Kidney epithelial cell (primary cell): ENCODE results near the gene DOCK1. TPM values are rescaled to one million over a fixed set of nuclear protein-coding genes. Genes with fewer than 3 reads are reported as not detected.

ENCODE experiments used
- DNase-seq: peaks from one replicate; pipeline ENCODE4 v3.0.0-alpha.2; 2010; ENCODE audit warnings: low read depth
- H3K27me3 ChIP-seq: 2 replicates; pipeline ENCODE4 v1.6.0; 2011; ENCODE audit warnings: low read length; ENCODE audit not compliant: control insufficient read depth, insufficient read depth
- H3K36me3 ChIP-seq: 2 replicates; pipeline ENCODE4 v1.5.1; 2011; ENCODE audit warnings: low read length; ENCODE audit not compliant: control insufficient read depth, insufficient read depth
- H3K4me3 ChIP-seq: 2 replicates; pipeline ENCODE4 v1.5.1; 2011; ENCODE audit warnings: low read depth, mild to moderate bottlenecking, control low read depth, low read length
- CTCF ChIP-seq: IDR thresholded peaks from 2 replicates; pipeline ENCODE4 v1.5.1; 2011; ENCODE audit warnings: mild to moderate bottlenecking, moderate library complexity, low read length, control low read depth, inconsistent platforms; ENCODE audit not compliant: insufficient read depth, poor library complexity, severe bottlenecking
- total RNA-seq: library from RNA; depleted of rRNA; stranded (reverse); fragments of >200 nt; gene quantifications from 2 replicates; pipeline ENCODE4 v1.2.3, GENCODE V29; 2015

Gene DOCK1
- total RNA-seq, 1 donor from 2014 or later = 39.5 TPM

DNA sequence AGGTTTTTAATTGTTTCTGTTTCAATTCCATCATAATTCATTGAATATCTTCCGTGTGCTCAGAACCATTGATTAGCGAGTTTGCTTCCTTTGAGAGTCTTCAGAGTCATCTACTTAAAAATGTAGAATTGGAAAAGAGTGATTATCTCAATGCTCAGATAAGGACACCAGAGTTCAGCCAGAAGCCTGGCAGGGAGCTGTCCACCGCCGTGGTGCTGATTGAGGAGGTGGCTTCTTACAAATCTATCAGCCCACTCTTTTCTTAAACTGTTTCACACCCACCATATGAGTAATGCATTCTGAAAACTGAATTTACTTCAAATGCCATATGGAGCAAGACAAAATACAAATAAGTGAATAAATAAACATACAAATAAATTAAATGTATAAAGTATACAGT, 211.9 kb downstream of the DOCK1 start:
- H3K4me3 ChIP-seq = no peak overlapping the region
- H3K36me3 ChIP-seq = no peaks in the 10 kb centered on the region
- TF ChIP-seq CTCF = no peak
- no peaks in the 10 kb centered on the region for H3K27me3 ChIP-seq
- peak; percentile 7 for DNase-seq

DNA sequence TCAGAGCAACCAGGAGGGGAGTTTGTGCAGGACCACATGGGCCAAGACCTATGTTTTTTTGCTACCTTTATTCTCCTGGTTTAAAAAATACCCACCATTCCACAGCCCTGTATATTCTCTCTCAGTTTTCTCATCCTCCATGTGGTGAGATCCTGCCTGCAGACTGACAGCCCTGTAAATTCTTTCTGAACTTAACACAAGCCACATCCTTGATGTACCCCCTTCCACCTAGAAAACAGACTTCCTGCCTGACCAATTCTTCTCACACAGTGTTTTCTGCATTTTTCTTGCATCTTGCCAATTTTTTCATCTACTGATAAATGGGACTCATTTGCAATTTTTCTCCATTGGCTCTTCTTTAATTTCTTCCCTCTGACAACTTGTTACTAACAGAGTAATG, 212.8 kb downstream of the DOCK1 start:
- TF ChIP-seq CTCF = no peak
- DNase-seq = no peak
- Histone ChIP-seq H3K36me3 (peaks cover 1% of the 10 kb centered on the region), H3K27me3 (no peaks in the 10 kb centered on the region), H3K4me3 (no peak overlapping the region)

DNA sequence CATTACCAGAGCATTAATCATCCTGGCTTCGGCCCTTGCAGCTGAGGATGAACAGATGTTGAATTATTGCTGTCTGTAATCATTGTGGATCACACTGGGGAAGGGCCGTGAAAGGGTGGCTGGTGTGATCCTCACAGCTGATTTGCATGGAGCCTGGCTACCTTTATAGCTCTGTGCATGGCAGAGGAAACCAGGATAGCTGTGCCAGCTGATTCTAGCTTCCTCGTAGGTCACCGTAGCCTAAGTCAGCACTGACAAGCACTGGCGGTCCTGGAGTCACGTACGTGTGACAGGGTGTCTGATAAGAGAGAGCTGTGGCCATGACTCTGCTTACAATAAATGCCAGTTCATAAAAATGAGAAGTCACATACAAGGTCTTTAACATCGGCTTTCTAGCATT, 214.7 kb downstream of the DOCK1 start:
- DNase-seq = no peak
- Histone ChIP-seq H3K4me3 (no peak overlapping the region), H3K36me3 (peaks cover 1% of the 10 kb centered on the region), H3K27me3 (no peaks in the 10 kb centered on the region)
- TF ChIP-seq CTCF = no peak

DNA sequence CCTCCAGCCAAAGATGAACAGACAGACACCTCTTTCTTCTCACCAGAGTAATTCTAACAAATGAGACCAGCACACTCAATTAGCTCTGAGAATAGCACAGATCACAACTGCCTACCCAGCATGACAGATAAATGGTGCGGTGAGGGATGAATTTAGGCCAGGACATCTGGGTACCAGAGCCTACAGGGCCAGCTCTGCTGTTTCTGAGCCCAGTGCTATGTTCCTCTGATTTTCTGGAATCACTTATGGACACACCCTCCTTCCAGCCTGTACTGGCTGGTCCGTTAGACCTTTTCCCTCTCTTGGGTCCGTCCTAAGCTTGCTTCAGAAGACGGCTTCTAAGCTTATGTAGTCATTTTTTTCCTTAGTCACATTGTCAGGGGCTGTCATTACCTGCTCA, 217.6 kb downstream of the DOCK1 start:
- no peak overlapping the region for H3K4me3 ChIP-seq
- H3K27me3 ChIP-seq = no peaks in the 10 kb centered on the region
- DNase-seq = no peak
- H3K36me3 ChIP-seq = peaks cover 1% of the 10 kb centered on the region
- TF ChIP-seq CTCF = no peak

DNA sequence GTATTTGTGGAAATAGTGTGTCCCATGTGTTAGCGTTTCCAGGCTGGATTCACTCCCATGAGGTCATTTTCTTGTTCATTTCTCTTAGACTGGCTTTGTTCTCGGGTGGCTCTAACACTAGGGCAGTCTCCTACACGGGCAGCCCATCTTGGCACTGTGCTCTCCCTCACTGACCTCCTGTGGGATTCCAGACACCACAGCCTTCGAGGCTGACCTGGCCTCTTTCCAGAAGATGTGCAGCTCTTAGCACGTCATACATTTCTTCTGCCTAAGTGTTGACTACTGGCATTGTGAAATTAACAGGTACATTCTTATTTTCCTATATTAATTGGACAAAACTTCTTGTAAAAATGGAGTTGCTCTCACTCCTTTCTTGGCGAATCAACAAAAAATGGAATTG, 218.4 kb downstream of the DOCK1 start:
- DNase-seq = no peak
- Histone ChIP-seq H3K36me3 (peaks cover 1% of the 10 kb centered on the region), H3K27me3 (no peaks in the 10 kb centered on the region), H3K4me3 (no peak overlapping the region)
- no peak for TF ChIP-seq CTCF

DNA sequence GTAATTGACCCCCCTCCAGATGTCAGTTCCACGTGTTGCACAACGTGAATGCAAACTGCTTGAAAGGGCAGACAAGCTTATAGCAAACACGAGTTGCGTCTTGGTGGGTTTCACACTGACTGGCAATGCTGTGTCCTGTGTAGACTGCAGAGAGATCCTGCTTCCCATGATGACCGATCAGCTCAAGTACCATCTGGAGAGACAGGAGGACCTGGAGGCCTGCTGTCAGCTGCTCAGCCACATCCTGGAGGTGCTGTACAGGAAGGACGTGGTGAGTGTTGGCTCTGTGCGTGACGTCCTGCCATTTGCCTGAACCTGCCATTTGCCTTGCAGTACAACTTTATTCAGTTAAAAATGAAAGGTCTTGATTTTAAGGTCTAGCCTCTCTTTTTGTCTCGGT, 220.1 kb downstream of the DOCK1 start:
- Histone ChIP-seq H3K36me3 (peaks cover 1% of the 10 kb centered on the region), H3K4me3 (no peak overlapping the region), H3K27me3 (no peaks in the 10 kb centered on the region)
- no peak for DNase-seq
- no peak for TF ChIP-seq CTCF
